GM21526 (cell line): ENCODE data around the gene GPRIN1.
"Not testable (repeated sequence)": the region's sequence is repeated elsewhere in the genome, so short reads cannot be mapped to it uniquely, and the experiment has no call there.

Experiments
- ATAC-seq: cut with Tn5 transposase; IDR thresholded peaks from one replicate; pipeline ENCODE4 v1.9.1; 2021; ENCODE audit warnings: moderate library complexity; ENCODE audit not compliant: unreplicated experiment, low FRiP score

The GPRIN1 gene

GRCh38 chr5:176575488-176576422 is 34.2 kb downstream of the GPRIN1 start:
- ATAC-seq, result no peak

GRCh38 chr5:176575066-176575465 is 34.9 kb downstream of the GPRIN1 start:
- no peak for ATAC-seq

GRCh38 chr5:176574297-176574591 is 35.7 kb downstream of the GPRIN1 start:
- ATAC-seq, result no peak

- ATAC-seq, result peak; percentile 64
These were observed 36.2 kb downstream of the GPRIN1 start for GRCh38 chr5:176573564-176574296.

- no peak for ATAC-seq
These were observed 39.9 kb downstream of the GPRIN1 start for GRCh38 chr5:176570044-176570443.

GRCh38 chr5:176568657-176569056 is 41.3 kb downstream of the GPRIN1 start:
- no peak for ATAC-seq

GRCh38 chr5:176565760-176566288 is 44.1 kb downstream of the GPRIN1 start:
- ATAC-seq, result no peak

- no peak for ATAC-seq
These were observed 46.0 kb downstream of the GPRIN1 start for GRCh38 chr5:176564002-176564401.

- no peak for ATAC-seq
These were observed 47.8 kb downstream of the GPRIN1 start for GRCh38 chr5:176562189-176562588.

- ATAC-seq, result no peak
These were observed 48.7 kb downstream of the GPRIN1 start for GRCh38 chr5:176561259-176561658.

GRCh38 chr5:176560364-176560763 is 49.6 kb downstream of the GPRIN1 start:
- ATAC-seq, result no peak

GRCh38 chr5:176559683-176560082 is 50.3 kb downstream of the GPRIN1 start:
- no peak for ATAC-seq

GRCh38 chr5:176557846-176558245 is 52.1 kb downstream of the GPRIN1 start:
- ATAC-seq, result no peak

GRCh38 chr5:176553260-176554085 is 56.5 kb downstream of the GPRIN1 start:
- no peak for ATAC-seq

GRCh38 chr5:176552332-176552869 is 57.6 kb downstream of the GPRIN1 start:
- ATAC-seq, result no peak

- not testable (repeated sequence) for ATAC-seq
These were observed 59.0 kb downstream of the GPRIN1 start for GRCh38 chr5:176550937-176551336.

- no peak for ATAC-seq
These were observed 59.6 kb downstream of the GPRIN1 start for GRCh38 chr5:176550275-176550831.

GRCh38 chr5:176549871-176550270 is 60.1 kb downstream of the GPRIN1 start:
- ATAC-seq, result no peak

GRCh38 chr5:176548967-176549444 is 61.0 kb downstream of the GPRIN1 start, which contains the start of gene CDHR2:
TSS of gene CDHR2 (plus strand) at chr5:176549342. CDS start at chr5:176565353, 16,011 bp downstream.
- no peak for ATAC-seq

GRCh38 chr5:176547802-176548201 is 62.2 kb downstream of the GPRIN1 start:
- ATAC-seq, result no peak
